Stimulated activated CD8-positive, alpha-beta memory T cell treated with anti-CD3 and anti-CD28 coated beads, Interleukin-15, amount 100 ng/mL, for 48 hours (primary cell): ENCODE data around the gene TJP1.
"Not testable (repeated sequence)": the region's sequence is repeated elsewhere in the genome, so short reads cannot be mapped to it uniquely, and the experiment has no call there.

Experiments
- DNase-seq, 2 donors: peaks; one replicate each; pipeline ENCODE4 v3.0.0-alpha.2; 2020; ENCODE audit warnings: low read depth in 2 of 2

Gene TJP1

DNA sequence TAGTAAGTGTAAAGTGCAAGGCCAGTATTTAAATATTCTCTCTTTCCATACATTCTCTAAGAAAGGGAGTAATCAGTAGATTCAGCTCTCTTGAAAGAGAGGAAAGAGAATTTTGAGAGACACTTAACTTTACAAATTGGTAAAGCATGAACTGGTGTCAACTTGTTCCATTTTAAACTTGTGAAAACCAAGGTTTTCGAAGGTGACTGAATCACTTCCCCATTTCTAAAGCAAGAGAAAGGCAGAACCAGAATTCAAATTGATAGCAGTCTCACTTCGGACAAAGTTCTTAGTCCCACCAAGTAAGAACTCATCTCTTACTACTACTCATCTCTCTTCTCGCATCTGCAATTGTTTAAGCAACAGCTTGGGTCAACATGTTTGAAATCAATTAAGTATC is 22.4 kb downstream of the TJP1 start:
- no peak for DNase-seq

DNA sequence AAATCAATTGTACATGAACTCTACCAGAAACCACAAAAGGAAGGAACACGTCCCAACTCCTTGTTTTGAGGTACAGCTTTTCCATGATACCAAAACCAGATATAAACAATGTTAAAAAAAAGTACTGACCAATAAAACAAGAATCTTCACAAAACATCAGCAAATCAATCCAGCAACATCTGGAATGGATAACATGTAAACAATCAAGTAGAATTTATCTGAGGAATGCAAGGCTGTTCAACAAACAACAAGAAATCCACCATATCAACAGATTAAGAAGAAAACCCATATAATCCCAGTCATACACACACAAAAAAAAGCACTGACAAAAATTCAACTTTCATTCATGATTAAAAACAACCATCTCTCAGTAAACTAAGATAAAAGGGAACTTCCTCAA is 26.7 kb downstream of the TJP1 start:
- no peak for DNase-seq

DNA sequence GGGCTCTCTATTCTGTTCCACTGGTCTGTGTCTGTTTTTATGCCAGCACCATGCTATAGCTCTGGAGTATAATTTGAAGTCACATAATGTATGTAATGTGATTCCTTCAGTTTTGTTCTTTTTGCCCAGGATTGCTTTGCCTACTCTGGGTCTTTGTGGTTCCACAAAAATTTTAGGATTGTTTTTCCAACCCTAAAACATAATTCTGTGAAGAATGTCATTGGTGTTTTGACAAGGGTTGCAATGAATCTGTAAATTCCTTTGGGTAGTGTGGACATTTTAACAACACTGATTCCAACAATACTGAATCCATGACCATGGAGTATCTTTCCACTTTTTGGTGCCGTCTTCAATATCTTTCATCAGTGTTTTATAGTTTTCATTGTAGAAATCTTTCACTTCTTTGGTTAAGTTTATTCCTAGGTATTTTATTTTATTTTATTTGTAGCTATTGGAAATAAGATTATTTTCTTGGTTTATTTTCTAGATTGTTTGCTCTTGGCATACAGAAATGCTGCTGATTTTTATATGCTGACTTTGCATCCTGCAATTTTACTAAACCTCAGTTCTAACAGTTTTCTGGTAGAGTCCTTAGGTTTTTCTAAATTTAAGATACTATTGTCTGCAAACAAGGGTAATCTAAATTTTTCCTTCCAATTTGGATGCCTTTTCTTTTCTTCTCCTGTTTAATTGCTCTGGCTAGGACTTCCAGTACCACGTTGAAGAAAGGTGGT is 29.7 kb downstream of the TJP1 start:
- DNase-seq, result no peak

DNA sequence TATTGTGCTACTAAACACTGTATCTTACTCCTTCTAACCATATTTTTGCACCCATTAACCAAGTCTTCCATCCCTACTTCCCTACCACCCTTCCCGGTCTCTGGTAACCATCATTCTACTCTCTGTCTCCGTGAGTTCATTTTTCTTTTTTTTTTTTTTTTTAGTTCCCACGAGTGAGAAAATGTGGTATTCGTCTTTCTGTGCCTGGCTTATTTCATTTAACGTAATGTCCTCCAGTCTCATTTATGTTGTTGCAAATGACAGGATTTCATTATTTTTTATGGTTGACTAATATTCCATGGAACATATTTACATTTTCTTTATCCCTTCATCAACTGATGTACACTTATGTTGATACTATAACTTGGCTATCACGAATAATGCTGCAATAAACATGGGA is 31.7 kb downstream of the TJP1 start:
- no peak for DNase-seq

DNA sequence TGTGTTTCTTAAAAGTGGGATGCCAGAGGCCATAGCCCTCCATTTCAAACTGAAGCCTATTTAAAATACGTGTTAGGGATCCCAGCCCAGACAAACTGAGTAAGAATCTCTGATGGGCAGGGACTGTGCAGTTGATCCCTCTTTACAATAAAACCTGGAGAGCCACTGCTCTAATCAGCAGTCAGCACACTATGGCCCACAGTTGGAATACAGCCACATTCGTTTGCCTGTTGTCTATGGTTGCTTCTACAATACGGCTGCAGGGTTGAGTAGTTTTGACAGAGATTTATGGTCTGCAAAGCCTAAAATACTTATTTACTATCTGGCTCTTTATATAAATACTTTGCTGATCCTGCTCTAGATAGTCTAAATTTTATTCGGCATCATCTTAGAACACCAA is 32.4 kb downstream of the TJP1 start:
- DNase-seq, result no peak

DNA sequence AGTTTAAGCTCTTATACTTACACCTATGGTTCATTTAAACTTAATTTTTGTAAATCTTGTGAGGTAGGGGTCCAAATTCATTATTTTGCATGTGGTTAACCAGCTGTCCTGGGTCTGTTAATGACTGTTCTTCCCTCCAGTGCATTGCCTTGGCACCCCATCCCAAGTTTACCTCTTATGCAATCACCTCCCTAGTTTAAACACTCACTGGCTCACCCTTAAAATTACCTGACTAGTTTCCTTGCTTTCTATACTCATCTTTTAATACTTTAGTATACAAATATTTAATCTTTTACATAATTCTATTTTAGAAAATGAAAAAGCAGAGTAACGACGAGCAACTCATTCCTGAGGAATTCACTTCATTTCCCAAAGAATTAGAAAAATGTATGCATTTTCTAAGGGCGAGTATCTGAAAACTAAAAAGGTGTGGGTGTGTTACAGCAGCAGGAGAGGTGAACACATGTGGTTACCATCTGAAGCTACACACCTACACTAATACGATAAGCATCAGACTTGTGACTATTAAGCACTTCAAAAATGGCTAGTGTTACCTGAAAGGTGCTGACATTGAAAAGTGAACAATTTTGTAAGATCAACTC is 33.7 kb downstream of the TJP1 start:
- no peak for DNase-seq

DNA sequence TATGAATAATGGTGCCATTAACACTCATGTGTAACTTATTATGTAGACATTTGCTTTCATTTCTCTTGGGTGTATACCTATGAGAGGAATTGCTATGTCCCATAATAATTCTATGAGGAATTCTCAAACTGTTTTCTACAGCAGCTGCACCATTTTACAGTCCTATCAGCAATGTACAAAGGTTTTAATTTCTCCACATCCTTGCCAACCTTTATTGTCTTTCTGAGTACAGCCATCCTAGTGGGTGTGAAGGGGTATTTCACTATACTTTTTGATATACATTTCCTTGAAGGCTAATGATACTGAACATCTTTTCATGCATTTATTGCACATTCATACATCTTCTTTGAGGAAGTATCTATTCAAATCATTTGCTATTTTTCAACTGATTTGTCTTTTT is 34.5 kb downstream of the TJP1 start:
- no peak for DNase-seq

DNA sequence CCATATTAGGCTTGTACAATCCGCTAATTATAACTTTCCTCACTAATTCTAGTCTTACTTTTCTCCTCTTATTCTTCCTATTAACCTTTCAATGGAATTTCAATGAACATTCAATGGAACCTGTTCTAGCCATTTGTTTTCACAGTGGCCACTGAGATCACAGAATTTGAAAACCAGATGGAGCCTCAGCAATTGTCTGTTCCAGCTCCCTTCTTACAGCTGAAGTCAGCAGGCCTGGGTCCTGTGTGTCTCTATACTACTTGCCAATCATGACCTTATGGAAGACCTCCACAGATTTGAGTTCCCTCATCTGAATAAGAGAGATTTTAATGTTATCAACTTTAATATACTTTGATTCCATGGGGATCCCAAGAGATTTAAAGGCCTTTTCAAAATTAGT is 36.6 kb downstream of the TJP1 start:
- DNase-seq, result no peak

DNA sequence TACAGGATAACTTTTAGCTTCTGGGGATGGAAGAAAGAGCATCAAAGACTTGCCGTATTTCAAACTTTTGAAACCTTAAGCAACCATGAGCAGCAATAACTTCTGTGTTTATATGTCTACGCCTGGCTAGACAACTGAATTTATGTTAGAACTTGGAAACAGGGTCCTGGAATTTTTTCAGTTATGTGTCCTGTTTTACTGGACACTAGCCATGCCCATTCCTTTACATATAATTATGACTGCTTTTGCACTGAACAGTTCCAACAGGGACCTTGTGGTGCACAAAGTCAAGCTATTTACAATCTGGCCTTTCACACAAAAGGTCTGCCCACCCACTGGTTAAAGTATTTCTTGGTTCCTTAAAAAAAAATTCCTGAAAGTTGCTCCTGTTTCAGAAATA is 37.1 kb downstream of the TJP1 start:
- no peak for DNase-seq

DNA sequence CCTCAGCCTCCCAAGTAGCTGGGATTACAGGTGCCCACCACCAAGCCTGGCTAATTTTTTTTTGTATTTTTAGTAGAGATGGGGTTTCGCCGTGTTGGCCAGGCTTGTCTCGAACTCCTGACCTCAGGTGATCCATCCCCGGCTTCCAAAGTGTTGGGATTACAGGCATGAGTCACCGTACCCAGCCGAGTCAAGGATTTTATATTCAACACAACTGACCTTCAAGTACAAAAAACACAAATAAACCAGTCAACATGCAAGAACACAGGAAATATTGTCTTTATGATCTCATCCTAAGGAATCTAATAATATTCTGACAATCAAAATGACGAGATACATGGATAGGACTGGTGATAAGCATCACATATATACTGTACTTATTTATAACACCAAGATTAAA is 37.9 kb downstream of the TJP1 start:
- no peak for DNase-seq

DNA sequence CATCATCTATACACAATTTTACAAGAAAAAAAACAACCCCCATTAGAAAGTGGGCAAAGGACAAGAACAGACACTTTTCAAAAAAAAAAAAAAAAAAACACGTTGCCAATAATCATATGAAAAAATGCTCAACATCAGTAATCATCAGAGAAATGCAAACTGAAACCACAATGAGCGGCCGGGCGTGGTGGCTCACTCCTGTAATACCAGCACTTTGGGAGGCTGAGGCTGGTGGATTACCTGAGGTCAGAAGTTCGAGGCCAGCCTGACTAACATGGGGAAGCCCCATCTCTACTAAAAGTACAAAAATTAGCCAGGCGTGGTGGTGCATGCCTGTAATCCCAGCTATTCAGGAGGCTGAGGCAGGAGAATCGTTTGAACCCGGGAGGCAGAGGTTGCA is 39.5 kb downstream of the TJP1 start:
- DNase-seq, result not testable (repeated sequence)

DNA sequence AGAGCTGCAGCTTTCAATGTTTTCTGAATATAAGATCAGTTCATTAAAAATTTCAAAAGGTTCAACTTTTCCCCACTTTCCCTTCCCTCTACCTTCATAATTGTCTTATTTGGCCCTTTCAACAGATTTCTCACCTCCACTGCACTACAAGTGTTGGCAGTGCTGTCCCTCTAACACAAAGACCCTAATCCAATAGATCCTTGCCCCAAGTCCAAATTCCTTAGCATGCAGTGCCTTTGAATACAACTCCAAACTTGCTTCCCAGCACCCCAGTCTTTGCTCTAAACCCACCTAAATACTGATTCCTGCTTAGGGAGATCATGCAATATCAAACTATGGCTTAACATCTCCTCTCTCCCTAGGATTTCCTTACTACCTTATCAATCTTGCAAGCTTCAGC is 43.9 kb downstream of the TJP1 start:
- no peak for DNase-seq

DNA sequence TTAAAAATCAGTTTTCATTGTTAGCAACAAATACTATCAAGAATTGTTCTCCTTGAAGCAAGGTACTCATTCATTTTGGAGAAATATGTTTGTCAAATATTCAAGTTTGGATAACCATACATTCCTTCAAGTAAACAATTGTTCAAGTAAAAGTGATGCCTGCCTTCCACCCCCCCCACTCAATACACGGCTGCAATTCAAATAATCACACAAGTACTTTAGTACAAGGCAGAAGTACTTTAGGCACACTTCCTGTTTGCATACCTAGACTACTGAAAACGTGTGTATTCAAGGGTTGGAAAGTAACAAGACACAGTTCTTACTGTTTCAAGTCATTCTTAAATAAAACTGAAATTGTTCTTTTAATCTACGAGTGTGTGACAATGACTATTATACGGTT is 45.4 kb downstream of the TJP1 start:
- no peak for DNase-seq

DNA sequence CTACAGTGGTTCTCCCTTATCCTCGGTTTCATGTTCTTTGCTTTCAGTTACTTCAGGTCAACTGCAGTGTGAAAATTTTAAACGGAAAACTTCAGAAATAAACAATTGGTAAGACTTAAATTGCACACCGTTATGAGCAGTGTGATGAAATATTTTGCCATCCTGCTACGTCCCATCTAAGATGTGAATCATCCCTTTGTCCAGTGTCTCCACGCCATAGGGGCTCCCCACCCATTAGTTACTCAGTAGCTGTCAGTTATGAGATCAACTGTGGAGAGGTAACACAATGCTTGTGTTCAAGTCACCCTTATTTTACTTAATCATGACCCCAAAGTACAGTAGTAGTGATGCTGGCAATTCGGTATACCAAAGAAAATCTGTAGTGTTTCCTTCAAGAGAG is 47.4 kb downstream of the TJP1 start:
- no peak for DNase-seq

DNA sequence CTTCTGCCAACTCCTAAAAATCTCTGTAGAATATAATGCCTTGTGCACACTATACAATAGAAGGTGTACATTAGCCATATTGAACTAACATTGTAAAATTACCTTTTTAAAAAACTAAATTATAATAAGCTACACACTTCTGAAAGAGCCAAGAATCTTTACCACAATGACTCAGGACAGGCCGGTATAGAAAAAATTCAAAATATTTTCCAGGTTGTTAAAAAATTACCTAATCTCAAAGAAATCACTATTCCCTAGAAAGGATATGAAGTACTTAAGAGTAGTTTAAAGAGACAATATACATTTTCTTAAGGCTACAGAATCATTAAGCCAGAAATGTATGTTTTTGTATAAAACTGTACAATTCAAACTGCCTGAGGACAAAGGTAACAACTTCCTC is 48.5 kb downstream of the TJP1 start:
- no peak for DNase-seq

DNA sequence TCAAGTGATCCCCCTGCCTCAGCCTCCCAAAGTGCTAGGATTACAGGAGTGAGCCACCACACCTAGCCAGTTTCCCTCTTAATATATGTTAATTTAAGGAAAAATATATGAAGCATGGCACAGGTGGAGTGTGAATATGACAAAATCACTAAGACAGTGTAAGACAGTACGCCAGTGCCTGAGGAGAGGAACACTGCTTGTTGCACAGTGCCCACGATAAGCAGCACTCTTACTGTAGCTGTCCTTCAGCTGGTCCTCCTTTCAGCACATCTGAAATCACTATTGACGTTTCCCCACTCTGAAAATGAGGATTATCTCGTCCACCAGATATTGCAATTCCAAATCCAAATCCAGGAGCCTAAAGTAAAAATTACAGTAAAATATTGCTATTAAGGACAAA is 49.3 kb downstream of the TJP1 start:
- DNase-seq, result no peak

DNA sequence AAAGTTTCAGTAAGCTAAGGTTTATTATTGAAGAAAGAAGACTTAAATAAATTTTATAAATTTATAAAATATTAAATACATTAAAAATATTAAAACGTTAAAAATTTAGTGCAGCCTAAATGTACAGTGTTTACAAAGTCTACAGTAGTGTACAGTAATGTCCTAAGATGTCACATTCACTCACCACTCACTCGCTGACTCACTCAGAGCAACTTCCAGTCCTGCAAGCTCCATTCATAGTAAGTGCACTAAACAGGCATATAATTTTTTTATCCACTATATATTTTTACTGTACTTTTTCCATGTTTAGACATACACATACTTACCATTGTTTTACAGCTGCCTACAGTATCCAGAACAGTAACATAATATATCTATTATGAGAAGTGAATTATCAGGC is 51.5 kb downstream of the TJP1 start:
- DNase-seq, result no peak

DNA sequence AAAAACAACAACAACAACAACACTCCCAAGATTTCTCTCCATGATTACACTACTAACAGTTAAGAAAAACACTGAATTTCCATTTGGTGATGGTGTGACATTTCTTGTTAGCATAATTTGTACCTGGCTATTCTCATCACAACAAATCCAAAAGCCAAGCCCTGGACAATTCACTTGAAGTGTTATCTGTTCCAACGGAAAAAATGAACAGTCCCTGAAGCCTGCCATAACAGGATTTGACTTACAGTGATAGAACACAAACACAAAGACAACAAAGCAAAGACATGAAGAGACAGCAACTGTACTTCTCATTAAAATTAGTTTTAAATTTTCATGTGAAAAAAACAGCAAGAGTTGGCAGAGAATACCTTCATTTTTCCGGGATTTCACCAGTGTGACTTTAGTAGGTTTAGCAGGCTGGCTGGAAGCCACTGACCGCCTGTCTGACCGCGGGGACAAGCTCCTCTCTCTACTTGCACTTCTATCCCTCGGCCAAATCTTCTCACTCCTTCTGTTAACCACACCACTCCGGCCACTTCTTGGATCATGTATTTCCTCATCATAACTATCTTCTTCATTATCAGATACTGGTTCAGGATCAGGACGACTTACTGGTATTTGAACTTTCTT is 56.3 kb downstream of the TJP1 start:
- DNase-seq, result no peak

DNA sequence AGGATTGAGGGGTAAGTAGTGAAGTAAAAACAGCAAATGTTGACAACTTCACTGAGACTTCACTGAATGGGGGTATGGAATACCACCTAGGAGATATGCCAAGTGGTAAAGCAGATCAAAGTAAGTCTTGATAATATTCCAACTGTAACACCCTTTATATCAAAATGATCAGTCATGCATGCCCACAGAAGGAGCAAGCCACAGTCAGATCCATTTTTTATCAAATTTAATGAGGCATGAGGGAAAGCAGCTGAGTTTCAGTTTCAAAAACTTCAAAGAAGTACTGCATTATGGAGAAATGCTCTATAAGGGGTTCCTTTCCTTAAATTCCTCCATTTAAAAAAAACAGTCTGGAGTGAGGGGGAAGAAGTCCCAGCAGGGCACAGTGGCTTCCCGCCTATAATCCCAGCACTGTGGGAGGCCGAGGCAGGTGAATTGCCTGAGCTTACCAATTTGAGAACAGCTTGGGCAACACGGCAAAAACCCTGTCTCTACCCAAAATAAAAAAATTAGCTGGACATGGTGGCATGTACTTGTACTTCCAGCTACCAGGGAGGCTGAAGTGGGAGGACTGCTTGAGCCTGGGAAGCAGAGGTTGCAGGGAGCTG is 56.9 kb downstream of the TJP1 start:
- DNase-seq, result no peak

DNA sequence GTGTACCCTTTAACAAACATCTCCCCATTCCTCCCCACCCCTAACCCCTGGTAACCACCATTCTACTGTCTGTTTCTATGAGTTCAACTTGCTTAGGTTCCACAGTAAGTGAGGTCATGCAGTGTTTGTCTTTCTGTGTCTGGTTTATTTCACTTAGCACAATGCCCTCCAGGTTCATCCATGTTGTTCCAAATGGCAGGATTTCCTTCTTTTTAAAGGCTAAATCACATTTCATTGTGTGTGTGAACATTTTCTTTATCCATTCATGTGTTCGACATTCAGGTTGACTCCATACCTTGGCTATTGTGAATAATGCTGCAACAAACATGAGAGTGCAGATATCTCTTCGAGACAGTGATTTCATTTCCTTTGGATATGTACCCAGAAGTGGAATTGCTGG is 62.7 kb downstream of the TJP1 start:
- no peak for DNase-seq

DNA sequence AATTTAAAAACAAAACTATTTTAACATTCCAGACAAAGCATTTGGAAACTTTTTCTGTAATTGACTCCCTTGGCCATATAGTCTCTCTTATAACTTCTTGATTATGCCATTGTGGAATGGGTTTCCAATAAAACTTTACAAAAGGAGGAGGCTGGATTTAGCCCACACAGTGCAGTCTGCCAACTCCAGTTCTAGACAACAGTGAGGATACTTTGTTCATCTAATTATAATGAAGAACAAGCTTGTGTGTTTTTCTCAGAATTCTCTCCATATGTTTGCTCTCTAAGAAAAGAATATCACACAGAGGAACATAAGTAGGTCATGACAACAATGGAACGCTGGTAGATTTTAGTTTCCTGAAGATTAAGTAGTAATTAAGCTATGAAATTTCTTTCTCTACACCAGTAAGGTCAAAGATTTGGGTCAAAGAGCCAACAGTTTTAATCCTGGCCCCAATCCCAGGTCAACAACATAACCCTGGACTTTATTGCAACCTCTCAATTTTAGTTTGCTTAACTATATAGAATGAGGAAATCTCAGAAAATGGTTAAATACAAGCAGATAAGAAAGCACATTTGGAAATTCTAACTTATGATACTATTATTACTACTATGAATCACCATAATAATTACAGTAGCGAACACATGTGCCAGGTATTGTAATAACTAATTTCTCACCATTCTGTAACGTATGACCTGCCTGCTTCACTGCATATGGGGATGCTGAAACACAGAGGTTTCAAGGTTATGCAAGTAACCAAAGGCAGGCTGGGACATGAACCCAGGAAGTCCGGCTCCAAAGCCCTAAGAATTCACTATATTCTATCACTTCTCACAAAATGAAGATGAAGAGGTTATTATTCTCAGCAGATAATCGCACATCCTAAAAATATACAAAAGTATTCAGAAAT is 65.7 kb downstream of the TJP1 start:
- no peak for DNase-seq

DNA sequence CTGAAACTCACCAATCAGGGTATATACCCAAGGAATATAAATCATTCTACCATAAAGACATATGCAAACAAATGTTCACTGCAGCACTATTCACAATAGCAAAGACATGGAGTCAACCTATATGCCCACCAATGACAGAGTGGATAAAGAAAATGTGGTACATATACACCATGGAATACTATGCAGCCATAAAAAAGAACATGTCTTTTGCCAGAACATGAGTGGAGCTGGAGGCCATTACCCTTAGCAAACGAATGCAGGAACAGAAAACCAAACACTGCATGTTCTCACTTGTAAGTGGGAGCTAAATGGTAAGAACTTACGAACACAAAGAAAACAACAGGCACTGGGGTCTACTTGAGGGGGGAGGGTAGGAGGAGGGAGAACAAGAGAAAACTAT is 68.3 kb downstream of the TJP1 start:
- DNase-seq, result not testable (repeated sequence)
